ENCODE data around the gene ZNF771.

Gene ZNF771

DNA sequence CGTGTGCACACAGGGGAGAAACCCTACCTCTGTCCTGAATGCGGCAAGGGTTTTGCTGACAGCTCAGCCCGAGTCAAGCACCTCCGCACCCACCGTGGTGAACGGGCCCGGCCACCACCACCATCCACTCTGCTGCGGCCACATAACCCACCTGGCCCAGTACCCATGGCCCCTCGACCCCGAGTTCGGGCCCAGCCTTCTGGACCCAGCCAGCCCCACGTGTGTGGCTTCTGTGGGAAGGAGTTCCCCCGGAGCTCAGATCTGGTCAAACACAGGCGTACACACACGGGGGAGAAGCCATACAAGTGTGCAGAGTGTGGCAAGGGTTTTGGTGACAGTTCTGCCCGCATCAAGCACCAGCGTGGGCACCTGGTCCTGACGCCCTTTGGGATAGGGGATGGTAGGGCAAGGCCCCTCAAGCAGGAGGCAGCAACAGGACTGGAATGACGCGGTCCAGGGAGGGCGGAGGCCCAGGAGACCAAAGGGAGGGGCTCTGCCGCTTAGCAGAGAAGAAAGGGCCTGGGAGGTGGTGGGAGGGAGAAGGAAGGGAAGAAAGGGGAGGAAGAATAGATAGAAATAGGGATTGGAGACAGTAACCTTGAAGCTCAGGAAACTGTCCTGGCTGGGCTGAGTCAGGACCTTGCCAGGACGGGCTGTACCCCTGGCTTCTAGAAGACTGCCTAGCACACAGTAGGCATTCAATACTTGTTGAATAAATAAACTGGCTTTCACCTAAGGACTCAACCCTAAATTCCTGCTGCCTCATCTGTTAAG lies 8.6 kb upstream of the ZNF771 start:
- no peak for DNase-seq (ENCODE audit: low read depth in 2 of 2)

DNA sequence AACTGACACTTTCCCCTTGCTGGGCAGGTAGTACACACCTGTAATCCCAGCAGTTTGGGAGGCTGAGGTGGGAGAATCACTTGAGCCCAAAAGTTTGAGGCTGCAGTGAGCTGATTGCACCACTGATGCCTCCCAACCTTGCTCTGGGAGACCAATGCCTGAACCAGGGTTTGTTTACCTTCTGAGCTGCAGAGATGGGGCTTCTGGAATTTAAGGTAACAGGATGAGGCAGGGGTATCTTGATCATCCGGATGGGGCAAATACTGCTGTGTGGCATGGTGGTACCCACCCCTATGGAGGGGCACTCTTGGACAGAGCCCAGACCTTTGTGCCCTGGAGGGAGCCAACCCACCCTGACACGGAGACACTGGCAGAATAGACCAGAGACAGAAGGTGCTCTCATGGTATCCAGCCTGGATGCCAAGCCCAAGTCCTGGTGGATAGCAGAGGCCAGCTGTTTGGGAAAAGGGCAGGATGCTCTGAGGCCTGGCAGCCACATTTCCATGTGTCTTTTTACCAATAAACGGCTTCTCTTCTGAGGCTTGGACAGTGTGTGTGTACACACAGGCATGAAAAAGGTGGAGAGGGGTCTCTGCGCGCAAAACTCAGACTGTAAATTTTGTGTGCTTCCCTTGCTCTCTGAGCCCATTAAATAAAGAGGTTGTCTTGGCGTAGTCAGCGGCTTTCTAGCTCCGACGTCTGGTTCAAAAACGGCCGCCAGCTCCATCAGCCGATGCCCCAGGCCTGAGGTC lies 7.8 kb upstream of the ZNF771 start:
- DNase-seq (ENCODE audit: low read depth in 2 of 2): no peak

DNA sequence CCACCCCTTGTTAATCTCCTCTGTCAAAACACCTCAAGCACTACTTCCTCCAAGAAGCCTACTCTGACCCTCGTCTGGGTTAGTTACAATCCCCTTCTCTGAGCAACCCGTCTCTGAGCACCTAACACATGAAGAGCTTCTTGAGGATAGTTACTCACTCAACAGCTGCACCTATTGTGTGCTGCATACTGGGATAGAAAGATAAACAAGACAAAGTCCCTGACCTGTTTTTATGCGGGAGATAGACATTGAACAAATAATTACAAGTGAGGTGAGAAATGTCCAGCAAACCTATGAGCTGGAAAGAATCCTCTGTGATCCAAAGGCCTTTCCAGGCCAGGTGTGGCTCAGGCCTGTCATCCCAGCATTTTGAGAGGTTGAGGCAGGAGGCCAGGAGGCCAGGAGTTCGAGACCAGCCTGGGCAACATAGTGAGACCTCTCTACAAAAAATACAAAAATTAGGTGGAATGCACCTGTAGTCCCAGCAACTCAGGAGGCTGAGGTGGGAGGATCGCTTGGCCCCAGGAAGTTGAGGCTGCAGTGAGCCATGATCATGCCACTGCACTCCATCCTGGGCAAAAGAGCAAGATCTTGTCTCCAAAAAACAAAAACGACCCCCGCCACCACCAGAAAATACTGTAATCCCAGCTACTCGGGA lies 5.5 kb upstream of the ZNF771 start:
- DNase-seq (ENCODE audit: low read depth in 2 of 2): no peak

DNA sequence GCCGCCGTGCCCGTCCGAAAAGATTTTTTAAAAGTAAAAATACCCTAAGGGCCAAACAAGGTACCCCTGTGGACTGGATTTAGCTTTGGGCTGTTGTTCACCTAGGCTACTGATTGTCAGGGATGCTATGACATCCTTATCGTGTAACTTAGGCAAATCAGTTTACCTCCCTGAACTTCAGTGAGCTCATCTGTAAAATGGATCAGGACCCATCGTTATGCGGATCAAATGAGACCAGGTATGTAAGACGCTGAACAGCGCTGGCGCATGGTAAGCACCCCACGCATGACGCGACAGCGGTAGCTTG lies 658 bp upstream of the ZNF771 start:
- DNase-seq (ENCODE audit: low read depth in 2 of 2): no peak

DNA sequence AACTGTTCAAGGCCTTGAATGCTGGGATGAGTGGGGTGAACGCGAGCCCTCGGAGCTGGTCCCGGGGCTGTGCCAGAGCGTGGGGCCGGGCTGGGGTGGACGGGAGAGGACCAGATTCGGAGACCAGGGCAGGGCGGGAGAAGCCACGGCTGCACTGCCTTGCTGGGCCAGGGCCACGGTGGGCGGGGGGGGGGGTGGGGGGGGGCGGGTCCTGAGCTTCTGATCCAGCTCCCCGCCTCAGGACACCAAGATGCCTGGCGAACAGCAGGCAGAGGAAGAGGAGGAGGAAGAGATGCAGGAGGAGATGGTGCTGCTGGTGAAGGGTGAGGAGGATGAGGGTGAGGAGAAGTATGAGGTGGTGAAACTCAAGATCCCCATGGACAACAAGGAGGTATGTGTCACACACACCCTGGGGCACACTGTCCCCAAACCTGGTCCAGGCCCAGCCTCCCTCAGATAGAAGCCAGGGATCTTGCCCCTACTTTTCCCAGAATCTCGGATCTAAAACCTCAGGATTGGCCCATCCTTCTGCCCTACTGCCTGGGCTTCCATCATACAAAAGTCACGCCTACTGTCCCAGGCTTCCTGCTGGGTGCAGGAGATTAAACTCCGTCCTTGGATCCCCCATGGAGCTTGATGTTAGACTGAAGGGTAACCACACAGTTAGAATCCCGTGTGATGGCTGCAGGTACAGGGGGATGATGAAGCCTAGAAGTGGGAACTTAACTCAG lies 563 bp downstream of the ZNF771 start:
- no peak for DNase-seq (ENCODE audit: low read depth in 2 of 2)

DNA sequence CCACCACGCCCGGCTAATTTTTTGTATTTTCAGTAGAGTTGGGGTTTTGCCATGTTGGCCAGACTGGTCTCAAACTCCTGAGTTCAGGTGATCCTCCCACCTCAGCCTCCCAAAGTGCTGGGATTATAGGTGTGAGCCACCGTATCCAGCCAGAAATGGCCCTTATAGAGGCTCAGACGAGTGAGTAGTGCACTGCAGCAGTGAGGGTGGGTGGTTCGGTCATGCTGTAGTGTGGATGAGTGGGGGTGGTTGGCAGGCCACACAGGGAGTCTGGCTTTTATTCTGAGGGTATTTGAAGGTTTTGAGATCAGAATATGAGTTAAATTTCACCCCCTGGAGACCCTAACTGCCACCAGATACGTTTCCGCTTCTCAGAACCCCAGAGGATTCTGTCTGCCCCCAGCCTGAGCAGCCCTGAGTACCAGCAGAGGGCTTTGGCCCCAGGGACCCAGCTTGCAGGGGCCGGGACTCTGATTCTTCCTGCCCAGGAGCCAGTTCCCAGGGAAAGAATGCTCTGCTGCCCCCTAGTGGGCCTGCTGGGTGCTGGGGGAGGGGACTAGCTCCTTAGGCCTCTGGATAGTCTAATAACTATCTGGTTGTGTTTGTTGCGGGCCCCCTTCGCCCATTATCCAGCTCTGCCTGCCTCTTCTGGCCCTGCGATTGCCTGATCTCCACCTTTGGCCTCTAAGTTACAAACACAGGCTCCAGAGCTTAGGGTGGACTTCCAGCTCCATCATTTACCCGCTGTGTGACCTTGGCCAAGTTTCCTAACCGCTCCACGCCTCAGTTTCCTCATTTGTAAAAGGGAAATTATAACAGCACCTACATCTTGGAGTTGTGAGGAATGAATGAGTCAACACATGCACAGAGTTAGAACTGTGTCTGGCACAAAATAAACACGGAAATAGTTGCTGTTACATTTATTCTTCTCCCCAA lies 2.0 kb downstream of the ZNF771 start:
- peak; percentile 83 to 92 for DNase-seq (ENCODE audit: low read depth in 2 of 2)

DNA sequence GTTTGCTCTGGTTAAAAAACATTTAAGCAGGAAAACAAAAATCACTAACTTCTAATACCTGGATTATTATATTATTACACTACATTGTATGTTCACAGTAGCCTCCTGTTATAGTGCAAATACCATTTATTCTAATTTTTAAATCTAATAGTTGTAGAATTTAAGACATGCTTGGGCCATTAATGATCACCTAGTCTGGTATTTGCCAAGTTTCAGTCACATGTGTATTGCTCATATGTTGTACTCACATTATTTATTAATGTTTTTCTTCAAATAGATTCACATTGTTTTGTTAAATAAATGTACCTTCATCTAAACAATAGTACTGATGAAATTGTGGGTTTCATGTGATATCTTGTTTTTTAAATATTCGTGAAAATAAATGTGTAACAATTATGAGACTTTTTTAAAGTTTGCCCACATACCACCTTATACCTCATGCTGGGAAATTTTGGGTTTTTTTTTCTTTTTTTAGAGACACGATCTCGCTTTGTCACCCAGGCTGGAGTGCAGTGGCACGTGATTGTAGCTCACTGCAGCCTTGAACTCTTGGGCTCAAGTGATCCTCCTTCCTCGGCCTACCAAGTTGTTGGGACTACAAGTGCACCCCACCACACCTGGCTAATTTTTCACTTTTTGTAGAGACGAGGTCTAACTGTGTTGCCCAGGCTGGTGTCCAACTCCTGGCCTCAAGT lies 5.9 kb downstream of the ZNF771 start:
- no peak for DNase-seq (ENCODE audit: low read depth in 2 of 2)

DNA sequence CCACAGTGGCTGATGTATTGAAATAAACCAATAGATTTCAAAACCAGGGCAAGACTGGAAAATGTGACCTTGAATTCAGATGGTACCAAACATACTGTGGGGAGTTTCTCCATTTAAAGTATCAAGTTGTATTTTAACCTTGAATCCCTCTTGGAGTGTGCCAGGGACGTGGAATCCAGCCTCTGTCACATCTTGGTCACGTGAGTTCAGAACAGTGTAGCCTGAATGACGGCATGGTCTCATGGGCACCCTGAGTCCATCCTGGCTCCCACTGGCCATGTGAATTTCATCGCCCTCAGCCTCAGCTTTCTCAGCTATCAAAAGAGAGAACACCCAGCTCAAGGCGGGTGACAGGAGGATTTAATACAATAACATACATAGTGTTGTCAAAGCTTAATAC lies 6.8 kb downstream of the ZNF771 start:
- DNase-seq (ENCODE audit: low read depth in 2 of 2): no peak

DNA sequence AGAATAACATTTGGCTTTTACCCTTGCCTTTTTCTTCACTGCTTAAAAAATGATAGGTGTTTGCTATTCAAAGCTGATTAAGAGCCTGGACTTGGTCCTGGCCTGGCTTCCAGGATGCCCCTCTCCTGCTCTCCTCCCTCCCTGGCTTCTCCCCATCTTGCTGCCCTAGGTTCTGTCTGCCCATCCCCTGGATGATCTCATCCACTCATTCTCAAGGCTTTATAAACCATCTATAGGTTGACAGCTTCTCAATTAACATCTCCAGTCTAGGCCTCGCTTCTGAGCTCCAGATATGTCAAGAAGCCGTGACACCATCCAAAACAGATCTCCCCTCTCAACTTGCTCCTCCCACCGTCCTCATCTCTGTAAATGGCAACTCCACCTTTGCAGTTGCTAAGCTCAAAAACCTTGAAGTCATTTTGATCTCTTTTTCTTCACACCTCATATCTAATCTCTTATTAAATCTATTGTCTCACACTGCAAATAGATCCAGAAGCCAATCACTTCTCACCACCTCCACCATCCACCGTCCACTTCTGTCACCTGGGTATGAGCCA lies 8.7 kb downstream of the ZNF771 start:
- DNase-seq (ENCODE audit: low read depth in 2 of 2): no peak

DNA sequence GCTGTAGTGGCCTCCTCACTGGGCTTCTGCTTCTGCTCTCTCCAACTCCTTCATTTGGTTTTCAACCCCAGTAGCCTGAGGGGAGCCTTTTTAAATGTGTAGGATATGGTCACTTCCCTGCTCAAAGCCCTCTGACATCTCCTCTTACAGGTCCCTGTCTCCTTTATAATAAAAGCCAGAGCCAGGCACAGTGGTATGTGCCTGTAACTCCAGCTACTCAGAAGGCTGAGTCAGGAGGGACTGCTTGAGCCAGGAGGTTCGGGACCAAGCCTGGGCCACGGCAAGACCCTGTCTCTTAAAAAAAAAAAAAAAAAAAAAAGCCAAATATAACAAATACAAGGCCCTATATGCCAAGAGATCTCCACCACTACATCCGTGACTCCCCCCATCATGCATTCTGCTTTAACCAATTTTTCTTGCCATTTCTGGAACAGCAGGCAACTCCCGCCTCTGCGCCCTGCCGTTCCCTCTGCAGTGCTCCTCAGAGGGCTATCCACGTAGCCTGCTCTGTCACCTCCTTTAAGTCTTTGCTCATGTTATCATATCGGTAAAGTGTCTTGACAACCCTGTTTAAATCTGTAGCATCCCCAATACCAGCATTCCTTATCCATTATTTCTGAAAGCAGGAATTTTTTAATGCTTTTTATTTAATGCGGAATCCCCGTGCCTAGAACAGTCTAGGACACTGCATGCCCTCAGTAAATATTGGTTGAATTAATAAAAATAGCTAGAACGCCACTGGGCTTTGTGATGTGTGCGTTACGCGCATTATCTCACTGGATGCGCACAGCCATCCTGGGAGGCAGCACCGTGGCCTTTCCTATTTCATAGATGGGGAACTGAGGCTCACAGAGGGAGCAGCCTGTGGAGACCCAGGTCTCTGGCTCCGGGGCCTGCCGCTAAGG lies 9.5 kb downstream of the ZNF771 start:
- no peak for DNase-seq (ENCODE audit: low read depth in 2 of 2)

DNA sequence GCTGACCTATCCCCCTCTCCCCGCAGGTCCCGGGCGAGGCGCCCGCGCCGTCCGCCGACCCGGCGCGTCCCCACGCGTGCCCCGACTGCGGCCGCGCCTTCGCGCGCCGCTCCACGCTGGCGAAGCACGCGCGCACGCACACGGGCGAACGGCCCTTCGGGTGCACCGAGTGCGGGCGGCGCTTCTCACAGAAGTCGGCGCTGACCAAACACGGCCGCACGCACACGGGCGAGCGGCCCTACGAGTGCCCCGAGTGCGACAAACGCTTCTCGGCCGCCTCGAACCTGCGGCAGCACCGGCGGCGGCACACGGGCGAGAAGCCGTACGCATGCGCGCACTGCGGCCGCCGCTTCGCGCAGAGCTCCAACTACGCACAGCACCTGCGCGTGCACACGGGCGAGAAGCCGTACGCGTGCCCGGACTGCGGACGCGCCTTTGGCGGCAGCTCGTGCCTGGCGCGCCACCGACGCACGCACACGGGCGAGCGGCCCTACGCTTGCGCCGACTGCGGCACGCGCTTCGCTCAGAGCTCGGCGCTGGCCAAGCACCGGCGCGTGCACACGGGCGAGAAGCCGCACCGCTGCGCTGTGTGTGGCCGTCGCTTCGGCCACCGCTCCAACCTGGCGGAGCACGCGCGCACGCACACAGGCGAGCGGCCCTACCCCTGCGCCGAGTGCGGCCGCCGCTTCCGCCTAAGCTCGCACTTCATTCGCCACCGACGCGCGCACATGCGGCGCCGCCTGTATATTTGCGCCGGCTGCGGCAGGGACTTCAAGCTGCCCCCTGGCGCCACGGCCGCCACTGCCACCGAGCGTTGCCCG lies 10.3 kb downstream of the ZNF771 start:
- peak; percentile 72 to 77 for DNase-seq (ENCODE audit: low read depth in 2 of 2)

DNA sequence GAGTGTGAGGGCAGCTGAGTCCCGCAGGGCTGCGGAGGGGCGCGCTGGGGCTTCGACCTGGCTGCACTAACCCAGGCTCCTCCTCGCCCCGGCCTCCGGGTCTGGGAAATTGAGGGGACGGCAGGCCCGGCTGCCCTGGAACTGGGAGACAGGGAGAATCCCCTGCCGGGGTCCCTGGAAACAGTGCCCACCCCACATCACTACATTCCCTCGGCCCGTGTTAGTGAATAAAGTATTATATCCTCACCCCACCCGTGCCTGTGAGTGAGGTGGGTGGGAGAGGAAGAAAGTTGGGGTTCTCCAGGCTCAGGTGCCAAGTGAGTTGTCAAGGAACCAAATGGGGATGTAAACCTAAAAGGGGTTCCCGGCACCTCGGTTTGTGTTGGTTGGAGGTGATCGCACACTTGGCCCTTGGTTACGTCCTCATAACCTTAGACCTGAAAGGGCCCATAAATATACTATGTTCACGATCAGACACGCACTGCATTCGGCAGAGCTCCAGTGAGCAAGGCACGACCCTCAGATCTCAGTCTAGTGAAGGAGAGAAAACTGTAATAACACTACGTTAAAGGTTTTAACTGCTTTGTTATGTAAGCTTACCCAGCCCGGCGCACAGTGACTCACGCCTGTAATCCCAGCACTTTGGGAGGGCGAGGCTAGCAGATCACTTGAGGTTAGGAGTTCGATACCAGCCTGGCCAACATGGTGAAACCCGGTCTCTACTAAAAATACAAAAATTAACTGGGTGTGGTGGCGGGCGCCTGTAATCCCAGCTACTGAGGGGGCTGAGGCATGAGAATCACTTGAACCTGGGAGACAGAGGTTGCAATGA lies 11.2 kb downstream of the ZNF771 start:
- DNase-seq (ENCODE audit: low read depth in 2 of 2): no peak

DNA sequence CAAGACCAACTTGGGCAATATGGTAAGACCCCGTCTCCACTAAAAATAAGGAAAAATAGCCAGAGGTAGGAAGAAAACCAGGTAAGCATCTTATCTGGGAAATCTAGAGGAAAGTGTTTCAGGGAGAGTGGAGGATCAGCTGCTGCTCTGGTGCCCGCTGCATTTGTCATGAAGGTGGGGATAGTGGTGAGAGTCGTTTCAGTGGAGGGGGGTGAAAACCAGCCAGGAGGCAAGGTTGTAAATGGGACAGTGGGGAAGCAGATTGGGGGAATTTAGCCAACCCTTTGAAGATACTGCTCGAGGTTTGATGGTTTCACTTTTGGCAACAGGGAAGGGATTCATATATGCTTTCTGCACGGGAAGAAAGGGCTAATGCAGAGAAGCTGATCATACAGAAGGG lies 13.6 kb downstream of the ZNF771 start:
- no peak for DNase-seq (ENCODE audit: low read depth in 2 of 2)

DNA sequence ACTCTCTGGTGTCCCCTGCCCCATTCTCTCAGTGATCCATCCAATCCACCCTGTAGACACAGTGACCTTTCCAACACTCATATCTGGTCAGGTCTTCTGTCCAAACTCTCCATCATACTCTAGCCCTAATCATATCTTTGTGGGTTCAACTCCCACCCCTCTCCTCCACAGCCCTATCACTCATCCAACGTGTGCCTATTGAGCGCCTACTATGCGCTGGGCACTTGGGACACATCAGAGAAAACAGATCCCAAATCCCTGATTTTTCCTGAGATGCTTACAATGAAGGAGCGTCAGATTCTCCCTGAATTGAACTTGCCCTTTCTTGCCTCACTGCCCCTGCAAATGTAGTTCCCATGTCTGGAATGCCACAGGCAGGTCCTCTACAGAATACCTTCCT lies 20.6 kb downstream of the ZNF771 start:
- no peak for DNase-seq (ENCODE audit: low read depth in 2 of 2)

DNA sequence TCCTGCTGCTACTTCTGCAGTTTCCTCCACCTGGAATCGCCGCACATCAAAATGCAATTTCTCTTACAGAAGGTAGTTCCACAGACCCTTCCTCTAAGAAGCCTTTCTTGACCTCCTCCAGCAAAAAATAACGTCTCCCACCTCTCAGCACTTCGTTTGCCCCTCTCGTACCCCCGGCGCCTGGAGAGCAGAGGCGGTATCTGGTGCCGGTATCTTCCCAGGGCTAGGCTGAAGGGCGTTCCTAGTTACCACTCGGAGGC lies 21.9 kb downstream of the ZNF771 start:
- no peak for DNase-seq (ENCODE audit: low read depth in 2 of 2)

DNA sequence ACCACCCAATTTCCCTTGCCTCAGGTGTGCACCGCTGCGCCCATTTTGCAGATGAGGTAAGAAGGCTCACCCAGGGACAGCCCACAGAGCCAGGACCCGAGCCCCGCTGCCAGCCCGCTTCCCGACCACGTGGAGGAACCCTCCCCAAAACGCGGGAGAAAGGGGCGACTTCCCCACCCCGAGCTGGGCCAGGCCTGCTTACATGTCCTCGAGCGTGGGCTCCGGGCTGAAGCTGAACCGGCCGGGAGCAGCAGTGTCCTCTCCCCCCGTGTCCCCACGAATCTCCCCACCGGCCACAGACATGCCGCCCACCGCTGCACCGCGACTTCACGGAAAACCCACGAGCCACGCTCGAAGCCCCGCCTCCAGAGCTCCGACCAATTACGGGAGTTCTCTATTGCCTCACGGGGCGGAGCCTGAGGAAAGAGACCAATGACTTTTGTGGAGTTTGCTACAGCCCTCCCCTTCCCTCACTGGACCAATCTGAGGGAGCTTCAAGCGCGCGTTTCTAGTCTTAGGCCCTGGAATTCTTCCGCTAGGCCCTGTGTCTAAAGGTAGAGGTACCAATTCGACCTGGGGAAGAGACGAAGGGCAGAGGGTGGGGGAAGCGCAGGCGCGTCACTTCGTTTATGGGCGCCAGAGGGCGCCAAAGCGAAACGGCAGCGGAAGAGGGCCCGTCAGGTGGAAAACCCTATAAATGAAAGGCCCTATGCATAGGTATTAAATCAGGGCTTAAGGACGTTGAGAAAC lies 22.4 kb downstream of the ZNF771 start, which contains the start of gene DCTPP1:
TSS of gene DCTPP1 (minus strand) at position 353 of the 750 bp plus-strand sequence. CDS start at position 303, 50 bp downstream.
- peak; percentile 94 for DNase-seq (ENCODE audit: low read depth in 2 of 2)

DNA sequence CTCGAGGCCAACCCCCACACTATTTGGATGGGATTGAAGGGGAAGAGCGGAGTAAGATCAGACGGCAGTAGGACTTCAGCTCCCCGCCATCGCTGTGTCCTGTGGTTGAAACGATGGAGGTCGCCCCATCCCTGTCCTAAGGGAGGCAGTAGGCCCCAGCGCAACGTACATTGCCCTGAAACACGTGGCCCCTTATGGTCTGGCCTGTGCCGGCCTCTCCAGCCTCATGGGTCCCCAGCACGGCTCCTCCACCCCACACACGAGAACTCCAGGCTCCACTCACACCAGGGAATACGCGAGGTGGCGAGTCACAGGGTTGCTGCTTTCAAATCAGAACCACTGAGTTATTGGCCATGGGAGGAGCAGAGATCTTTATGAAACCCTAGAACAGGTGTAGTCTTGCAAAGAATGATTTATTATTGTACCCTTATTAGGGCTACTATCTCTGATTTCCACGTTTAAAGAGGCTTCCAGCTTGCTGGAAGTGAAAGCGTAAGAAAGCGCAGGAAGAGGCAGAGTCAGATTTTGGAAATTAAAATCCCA lies 23.1 kb downstream of the ZNF771 start:
- no peak for DNase-seq (ENCODE audit: low read depth in 2 of 2)
